ENCODE measurements around the gene LRBA.
"Not testable (repeated sequence)": the region's sequence is repeated elsewhere in the genome, so short reads cannot be mapped to it uniquely, and the experiment has no call there.

Gene LRBA

DNA sequence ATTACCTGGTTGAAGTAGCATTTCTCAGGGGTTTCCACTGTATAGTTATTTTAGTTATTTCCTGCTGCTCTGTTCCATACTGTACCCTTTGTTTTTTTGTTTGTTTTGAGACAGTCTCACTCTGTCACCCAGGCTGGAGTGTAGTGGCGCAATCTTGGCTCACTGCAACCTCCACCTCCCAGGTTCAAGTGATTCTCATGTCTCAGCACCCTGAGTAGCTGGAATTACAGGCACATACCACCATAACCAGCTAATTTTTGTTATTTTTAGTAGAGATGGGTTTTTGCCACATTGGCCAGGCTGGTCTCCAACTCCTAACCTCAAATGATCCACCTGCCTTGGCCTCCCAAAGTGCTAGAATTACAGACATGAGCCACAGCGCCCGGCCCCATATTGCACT lies 457.3 kb downstream of the LRBA start:
- not testable (repeated sequence) for DNase-seq

DNA sequence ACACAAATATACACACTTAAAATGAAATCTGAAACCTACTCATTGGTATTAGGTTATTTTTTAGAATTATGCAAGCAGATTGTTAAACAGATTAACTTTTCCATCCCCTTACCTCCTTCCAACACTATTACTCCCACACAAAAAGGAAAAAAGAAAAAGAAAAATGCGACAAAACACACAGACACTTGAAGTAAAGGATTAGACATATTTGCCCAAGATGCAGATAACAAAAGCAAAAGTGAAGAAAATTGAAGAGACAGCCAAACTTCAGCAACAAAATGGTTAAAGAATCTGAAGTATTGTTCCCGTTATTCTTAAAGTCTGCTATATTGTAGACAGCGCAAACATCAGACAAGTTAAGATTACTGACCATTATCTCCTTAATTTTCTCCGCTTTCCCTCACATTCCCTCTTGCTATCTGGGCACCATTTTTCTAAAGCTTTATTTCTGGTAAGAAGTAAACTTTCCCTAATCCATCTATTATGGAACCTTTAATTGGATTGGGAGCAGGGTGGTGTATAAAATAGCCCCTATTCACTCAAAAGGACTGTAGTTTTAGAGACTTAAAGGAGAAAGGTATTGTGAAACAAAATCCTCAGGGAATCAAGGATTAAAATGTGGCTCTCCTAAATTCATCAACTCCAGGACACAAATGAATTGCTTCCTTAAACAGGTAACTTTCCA lies 467.8 kb downstream of the LRBA start:
- no peak for DNase-seq

DNA sequence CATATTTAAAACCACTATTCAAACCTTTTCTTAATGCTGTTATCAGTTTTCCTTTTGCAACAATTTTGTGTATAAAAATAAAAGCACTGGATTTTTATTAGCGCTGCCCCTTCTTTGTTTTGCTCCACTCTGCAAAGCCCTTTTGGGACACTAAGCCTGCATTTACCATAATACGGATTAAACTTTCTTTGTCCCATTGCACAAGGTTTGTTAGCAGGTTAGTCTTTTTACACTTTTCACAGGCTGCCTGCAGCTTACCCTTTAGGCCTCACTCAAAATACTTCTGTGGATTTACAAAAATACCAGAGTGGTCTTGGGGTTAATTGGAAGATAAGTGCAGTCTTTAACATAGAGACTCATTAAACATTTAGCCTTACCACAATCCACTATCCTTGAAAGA lies 468.8 kb downstream of the LRBA start:
- DNase-seq = no peak

DNA sequence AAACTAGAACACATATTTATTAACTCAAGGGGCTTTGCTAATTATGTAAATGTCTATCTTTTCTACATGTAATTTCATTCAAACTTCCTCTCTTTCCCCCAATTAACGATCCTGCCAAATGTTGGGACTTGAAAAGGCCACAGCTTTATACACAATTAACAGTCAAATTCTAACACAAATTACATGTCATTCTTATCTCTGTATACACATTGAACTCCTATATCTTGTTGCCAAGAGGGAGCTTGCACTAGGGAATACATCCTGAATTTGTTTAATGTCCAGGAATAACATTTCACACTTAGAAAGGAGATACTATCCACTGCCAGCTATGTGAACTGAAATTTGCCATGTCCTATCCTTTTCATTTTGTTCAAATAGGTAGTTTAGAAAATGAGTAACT lies 472.0 kb downstream of the LRBA start:
- DNase-seq = peak; percentile 27 to 47

DNA sequence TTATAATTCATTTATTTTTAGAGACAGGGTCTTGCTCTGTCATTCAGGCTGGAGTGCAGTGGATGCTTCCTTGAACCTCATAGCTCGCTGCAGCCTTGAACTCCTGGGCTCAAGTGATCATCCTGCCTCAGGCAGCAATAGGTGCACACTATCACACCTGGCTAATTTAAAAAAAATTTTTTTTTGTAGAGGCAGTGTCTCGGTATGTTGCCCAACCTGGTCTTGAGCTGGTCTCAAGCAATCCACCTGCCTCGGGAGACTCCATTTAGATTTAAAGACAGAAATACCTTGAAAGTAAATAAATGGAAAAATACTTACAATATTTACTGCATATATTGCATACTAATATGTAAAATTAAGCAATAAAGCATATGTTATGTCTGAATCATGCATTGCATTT lies 473.4 kb downstream of the LRBA start:
- no peak for DNase-seq

DNA sequence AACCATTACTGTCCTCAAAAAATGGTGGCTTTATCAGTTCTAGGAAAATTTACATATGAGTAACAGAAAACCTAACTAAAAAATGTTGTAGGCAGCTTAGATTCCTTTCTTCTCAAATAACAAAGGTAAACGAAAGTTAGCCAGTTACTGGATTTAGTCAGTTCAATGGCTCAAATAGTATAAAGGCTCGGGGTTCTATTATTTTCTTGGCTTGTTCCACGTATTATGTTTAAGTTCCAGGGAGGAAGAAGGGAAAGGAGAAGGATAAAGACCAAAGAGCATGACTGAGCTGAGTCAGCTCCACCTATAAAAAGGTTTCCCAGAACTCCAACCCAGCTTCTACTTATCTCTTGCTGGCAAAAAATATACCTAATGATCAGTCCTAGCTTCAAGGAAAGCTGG lies 474.1 kb downstream of the LRBA start:
- no peak for DNase-seq

DNA sequence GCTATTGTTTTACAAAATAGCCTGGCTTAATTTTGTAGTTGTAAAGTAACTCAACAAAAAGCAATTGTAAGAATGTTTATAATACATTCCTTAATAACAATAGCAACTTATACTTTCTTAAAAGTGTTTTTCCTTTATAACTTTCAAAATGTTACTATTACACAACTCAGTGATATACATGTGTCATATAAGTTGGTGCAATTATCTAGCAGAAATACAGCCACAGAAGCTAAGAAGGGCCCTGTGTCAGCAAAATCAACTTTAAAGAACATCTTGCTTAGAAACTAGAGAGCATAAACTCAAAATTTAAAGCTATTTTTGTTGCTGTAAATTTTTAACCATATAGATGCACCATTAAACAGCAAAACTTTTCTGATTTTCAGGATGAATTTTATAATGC lies 474.5 kb downstream of the LRBA start:
- no peak for DNase-seq

DNA sequence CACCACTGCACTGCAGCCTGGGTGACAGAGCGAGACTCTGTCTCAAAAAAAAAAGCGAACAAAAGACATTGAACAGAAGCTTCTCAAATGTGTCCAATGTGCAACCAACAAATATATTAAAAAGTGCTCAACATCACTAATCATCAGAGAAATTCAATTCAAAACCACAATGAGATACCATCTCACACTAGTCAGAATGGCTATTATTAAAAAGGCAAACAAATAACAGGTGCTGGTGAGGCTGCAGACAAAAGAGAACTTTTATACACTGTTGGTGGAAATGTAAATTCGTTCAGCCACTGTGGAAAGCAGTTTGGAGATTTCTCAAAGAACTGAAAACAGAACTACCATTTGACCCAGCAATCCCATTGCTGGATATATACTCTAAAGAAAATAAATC lies 477.2 kb downstream of the LRBA start:
- DNase-seq = not testable (repeated sequence)

DNA sequence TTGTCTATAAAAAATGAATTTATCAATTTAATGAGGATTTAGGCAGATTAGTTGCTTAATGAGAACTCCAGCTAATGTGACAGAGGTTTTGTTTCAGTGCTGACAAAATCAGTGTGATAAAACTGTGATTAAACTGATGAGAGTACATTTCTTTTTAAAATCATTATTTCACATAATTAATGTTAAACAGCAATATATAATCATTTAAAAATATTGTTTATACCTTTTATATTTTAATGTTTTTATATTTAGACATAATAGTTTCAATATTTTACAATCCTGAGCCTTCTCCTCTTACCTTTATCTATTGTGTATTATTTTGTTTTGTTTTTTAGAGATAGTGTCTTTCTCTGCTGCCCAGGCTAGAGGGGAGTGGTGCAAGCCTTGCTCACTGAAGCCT lies 480.3 kb downstream of the LRBA start:
- no peak for DNase-seq

DNA sequence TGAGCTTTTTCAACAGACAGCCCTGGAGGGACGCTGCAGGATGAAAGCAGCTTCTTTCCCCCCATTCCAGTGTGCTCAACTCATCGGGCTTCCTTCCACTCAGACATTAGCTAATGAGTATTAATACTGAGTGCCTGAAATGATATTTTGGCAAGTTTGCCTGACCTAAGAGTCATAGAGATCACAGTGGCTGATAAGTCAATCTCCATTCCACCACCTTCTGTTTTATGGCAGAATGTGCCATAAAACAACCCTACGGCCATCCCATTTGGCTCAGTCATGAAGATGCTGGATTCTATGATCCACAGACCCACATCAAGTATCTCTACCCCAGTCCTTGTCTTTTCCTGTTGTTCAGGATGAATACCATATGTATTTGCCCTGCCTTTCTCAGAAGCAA lies 481.4 kb downstream of the LRBA start:
- DNase-seq = no peak

DNA sequence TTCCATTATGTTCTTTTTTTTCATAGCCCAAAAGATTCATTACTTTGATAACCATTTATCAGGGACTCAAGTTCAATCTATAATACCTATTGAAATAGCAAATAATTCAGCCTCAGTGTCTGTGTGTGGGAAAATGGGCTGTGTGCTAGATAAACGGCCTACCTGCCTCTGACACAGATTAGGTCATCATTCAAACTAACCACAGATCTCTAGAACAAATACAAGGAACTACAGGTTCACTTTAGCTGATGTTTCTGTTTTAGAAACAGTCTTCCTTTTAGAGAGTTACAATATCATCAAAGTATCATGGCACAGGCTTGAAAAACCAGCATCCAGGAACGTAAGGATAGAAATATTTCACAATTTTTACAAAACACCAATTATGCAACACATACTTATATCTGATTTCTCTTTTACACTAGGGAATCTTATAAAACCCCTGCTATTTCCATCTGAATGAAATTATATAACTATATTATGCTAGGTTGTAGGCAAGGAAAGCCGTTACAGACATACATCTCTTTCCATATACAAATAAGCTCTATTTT lies 489.7 kb downstream of the LRBA start:
- no peak for DNase-seq

DNA sequence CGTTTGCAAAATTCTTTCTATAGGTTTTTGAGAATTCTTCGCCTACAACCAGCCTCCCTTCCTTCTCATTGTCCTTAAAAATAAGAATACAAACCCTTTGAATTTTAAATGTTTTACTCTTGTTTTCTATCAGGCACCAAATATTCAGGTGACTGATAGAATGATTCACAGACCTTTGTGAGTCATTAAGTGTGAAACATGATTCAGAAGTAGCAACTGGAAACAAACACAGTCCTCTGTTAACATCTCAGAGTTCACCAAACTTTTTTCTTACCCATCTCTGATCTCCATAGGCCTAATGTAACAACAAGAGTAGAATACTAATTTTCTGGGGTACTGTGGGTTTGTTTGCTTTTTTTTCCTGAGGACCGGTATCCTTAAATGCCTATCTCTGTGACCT lies 496.5 kb downstream of the LRBA start:
- DNase-seq = no peak

DNA sequence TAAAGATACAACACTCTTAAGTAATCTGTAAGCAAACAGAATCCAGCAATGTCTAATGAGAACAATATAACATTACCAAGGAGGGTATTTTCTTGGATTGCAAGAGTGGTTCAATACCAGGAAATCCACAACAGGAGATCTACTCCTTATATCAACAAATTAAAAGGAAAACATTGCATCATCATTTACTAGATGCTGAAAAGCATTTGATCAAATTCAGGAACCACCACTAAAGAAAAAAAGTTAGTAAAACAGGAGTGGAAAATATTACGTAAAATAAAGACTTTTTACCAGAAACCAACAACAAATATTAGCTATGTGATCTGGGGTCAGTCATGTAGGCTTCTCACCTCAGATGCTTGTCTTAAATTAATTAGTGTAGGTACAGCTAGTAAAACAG lies 499.9 kb downstream of the LRBA start:
- DNase-seq = no peak

DNA sequence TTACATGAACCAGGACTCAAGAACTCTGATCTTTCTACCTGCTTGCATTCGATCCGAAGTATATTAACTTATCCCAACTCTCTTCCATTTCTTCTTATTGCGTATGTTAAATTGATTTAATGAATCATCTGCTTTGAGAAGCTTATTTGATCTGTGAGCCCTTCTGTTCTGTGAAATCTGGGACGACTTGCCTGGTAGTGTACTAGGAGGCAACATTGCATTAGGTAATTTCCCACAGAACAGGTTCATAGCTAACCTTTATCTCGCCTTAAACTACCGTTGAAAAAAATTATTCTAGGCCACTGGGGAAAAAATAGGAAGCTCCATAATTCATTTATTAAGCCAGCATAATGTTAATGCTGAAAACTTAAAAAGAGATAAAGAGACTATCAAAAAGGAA lies 500.4 kb downstream of the LRBA start:
- DNase-seq = no peak

DNA sequence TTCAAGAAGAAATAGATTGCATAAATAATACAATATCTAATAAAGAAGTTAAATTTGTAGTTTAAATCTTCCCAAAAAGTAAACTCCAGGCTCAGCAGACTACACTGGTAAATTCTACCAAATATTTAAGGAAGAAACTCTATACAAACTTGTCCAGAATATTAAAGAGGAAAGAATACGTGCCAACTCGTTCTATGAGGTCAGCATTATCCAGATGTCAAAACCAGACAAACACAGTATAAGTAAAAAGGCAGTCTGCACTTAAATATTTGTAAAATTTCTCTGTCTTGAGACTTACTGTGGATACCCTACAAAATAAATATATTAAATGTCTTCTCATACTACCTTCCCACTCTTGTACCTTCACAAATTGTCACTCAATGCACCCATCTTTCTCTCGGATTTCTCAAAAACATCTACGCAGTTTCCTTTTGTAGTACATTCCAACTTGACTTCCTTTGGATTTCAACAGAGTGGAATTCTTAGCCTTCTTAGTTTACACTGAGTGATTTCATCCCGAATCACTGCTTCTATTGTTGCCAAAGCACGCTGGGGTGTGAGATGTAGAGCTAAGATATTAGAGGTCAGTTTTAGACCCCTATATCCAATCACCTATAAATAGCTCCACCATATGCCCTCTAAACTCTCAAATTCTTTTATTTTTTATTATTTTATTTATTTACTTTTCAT lies 504.8 kb downstream of the LRBA start:
- no peak for DNase-seq

DNA sequence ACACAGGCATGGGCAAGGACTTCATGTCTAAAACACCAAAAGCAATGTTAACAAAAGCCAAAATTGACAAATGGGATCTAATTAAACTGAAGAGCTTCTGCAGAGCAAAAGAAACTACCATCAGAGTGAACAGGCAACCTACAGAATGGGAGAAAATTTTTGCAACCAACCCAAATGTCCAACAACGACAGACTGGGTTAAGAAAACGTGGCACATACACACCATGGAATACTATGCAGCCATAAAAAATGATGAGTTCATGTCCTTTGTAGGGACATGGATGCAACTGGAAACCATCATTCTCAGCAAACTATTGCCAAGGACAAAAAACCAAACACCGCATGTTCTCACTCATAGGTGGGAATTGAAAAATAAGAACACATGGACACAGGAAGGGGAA lies 507.4 kb downstream of the LRBA start:
- DNase-seq = not testable (repeated sequence)

DNA sequence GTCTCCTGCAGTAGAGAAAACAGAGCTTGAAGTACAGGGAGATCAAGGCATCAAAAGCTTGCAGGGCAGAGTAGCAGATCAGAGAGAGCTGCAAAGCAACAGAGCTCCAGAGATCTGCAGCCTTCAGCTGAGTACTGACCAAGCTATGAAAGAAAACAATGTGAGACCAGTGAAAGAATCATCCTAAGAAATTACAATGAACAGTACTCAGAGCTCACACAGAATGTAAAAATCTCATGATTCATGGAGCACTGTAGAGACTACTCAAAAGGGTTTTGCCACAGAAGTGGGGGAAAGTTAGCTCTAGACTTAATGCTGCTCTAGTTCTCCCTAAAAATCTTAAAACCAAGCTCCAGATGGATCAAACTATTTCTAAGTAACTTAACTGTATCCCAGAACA lies 513.1 kb downstream of the LRBA start:
- no peak for DNase-seq

DNA sequence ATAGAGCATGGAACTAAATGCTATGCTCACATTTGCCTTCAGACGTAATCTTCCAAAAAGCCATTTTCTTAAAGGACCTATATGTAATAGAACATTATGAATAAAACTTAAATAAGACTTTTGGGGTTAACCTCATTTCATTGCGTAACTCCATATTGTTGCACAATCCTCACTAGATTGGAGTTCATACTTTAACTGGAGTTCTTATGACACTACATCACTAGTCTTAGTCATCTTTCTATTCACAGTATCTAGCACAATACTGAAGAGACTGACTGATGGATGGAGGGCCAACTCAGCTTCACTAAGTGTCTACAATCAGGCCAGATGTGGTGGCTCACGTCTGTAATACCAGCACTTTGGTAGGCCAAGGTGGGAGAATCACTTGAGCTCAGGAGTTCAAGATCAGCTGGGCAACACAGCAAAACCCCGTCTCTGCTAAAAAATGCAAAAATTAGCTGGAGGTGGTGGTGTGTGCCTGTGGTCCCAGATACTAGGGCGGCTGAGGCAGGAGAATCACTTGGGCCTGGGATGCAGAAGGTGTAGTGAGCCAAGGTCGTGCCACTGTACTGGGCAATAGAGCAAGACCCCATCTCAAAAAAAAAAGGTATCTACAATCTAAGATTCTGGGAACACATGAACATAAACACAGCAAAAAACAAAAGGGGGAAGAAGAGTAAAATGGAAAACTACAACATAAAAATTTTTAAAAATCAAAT lies 513.9 kb downstream of the LRBA start:
- DNase-seq = no peak

DNA sequence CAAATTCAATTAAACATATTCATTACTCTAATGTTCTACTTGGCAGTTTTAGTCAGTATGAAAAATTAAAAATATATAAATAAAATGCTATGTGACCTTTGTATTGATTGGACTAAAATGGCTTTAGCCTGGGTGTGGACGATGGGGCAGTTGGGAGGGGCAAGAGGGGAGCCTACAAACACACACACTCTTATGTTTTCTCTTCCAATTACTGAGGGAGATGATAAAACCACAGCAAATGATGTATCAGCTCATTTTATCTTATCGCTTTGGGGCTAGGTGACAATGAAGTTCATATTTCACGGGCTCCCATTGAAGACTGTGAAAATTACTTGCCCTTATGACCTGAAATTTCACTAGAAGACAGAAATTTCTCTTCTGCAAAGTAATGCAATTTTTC lies 517.5 kb downstream of the LRBA start:
- DNase-seq = no peak

DNA sequence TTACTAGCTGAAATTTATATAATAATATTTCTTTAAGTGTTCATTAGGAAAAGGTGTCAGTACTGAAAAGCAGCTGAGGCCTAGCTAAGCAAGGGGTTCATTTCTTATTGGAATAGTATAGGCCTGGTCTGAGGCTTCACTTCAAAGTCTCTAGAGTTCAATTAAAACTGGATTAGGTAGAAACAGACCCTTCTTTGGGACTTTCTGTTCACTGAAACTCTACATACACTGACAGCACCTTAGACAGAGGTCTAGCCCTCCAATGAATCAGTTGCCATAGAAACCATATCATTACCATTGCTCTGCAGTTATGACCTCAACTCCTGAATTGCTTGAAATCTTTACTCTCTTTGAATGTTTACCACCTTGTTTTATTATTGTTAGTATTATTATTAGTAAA lies 519.5 kb downstream of the LRBA start:
- DNase-seq = no peak

DNA sequence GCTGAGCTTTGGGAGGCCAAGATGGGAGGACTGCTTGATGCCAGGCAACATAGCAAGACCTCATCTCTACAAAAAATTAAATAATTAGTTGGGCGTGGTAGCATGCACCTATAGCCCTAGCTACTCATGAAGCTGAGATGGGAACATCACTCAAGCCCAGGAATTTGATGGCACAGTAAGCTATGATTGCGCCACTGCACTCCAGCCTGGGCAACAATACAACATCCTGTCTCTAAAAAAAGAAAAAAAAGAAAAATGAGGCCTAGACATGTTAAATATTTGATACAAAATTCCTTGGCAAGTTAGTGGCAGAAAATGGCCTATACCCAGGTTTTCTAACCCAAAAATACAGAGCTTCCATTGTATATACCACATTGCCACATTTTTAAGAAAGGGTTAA lies 521.2 kb downstream of the LRBA start:
- DNase-seq = no peak

DNA sequence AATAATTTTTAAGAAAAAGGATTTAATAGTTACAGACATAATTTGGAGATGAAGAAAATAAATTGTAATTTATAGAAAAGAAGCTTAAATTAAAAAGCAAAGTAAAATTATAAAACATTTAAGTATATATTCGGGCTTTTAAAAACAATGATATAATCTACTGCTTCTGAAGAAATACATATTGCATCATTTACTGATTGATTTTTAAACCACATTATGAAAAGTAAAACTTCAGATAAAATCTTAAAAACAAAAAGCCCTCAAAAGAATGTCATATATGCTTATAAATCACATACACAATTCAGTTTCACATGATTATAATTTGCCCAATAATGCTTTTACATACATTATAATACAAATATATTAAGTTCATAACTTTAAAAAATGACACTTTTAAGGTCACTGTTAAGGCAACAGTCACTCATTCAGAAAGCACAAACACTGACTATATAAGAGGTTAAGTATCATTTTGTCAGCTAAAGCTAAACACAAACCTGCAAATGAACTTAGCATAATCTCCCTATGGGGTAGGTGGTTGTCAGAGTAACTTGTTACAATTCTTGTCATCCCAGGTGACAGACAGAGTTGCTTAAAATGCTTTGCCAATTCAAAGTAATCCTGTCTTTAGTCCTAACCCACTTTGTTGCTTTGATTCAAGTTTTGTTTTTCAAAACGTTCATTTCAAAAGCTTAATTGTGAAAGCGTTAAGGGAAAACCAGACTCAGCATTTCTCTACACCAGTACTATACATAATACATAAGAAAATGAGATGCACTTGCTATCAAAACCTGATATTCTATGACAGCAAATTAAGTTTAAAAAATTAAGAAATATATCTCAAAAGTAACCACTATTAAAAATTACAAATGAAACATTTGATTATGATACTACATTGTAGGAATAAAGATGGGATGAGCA lies 523.7 kb downstream of the LRBA start:
- DNase-seq = no peak

DNA sequence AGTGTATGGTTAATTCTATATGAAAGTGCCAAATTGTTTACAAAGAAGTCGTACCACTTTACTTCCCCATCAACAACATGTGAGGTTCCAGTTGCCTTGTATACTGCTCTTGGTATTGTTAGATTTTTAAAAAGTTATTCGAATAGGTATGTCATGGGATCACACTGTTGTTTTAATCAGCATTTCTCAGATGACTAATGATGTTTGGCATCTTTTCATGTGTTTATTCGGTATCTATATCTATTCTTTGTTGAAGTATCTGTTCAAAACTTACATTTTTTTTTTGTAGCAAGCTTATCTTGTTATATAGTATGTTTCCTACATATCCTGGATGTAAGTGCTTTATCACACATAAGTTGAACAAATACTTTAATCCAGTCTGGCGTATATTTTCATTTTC lies 532.5 kb downstream of the LRBA start:
- no peak for DNase-seq

All from NCI-H526 (cell line).